ENCODE data around the gene IRF2BPL. TPM values are rescaled to one million over a fixed set of nuclear protein-coding genes. Genes with fewer than 3 reads are reported as not detected.

IRF2BPL gene
- total and polyA plus RNA-seq, 2 of the 8 experiments (the other 6 are each of a cell fraction or from before 2014, with no cell fraction given), result 18.8 to 57.0 TPM

- WGBS, 2 experiments (ENCODE audit: extremely low coverage in 1 of 2, insufficient coverage in 1 of 2, insufficient read length in 1 of 2, insufficient replicate concordance in 2 of 2, low coverage in 1 of 2, low lambda C conversion rate in 2 of 2, missing lambda C conversion rate in 1 of 2), result 81% methylated on average over 9 of the region's 9 CpGs; no CpG with 5 or more reads in 1 of the 2 experiments
- Histone ChIP-seq H3K9me3 (ENCODE audit: insufficient read depth in 2 of 2, low read depth in 1 of 2, low read length in 1 of 2) (no peaks in the 10 kb centered on the region), H3K4me1 (replicated peaks in 1 of 4; ENCODE audit: control insufficient read depth in 3 of 4, insufficient read depth in 4 of 4, low read length in 3 of 4) (peaks cover 12 to 26% (median 19%) of the 10 kb centered on the region in 4 experiments), H3K14ac (ENCODE audit: insufficient read length) (no peak overlapping the region), H3K23me2 (ENCODE audit: low read depth, low read length) (peaks cover 12% of the 10 kb centered on the region), H3K79me2 (ENCODE audit: control insufficient read depth in 1 of 2, insufficient read depth in 2 of 2, low read length in 2 of 2) (peaks cover 12 to 28% of the 10 kb centered on the region in 2 experiments), H4K91ac (replicated peaks; ENCODE audit: insufficient read length, low read length) (no peak overlapping the region), H2AFZ (ENCODE audit: low read length) (no peak overlapping the region), H3K36me3 (ENCODE audit: control insufficient read depth in 2 of 4, insufficient read depth in 4 of 4, low read length in 3 of 4) (peaks cover 0 to 18% (median 3%) of the 10 kb centered on the region in 4 experiments; a peak in 1 of 8 replicates), H3K56ac (replicated peaks; ENCODE audit: insufficient read length, low read depth, low read length) (no peak overlapping the region), H3K4ac (replicated peaks; ENCODE audit: insufficient read length, low read depth, low read length) (no peak overlapping the region), H3K4me2 (ENCODE audit: insufficient read depth in 1 of 2, low read depth in 2 of 2, low read length in 2 of 2) (no peak overlapping the region; a peak in 1 of 4 replicates), H2BK20ac (ENCODE audit: low read length) (no peak overlapping the region), H3K18ac (ENCODE audit: extremely low read depth, low read length) (no peak overlapping the region), H4K8ac (ENCODE audit: extremely low read depth, insufficient read depth, low read length) (no peak overlapping the region), H3K27me3 (replicated peaks in 1 of 4; ENCODE audit: control insufficient read depth in 3 of 4, extremely low read depth in 1 of 4, insufficient read depth in 3 of 4, low read length in 3 of 4) (peaks cover 0 to 5% (median 3%) of the 10 kb centered on the region in 4 experiments; a peak in 5 of 7 replicates), H3K23ac (ENCODE audit: insufficient read length) (no peak overlapping the region), H2BK12ac (ENCODE audit: low read depth, low read length) (no peak overlapping the region; the same call in 1 of the 2 replicates), H4K5ac (ENCODE audit: insufficient read length, low read depth, low read length) (no peak overlapping the region), H3K4me3 (ENCODE audit: extremely low read depth in 1 of 4, insufficient read depth in 2 of 4, low read depth in 3 of 4, low read length in 4 of 4) (no peak overlapping the region), H3K9ac (replicated peaks in 1 of 4; ENCODE audit: extremely low read depth in 1 of 4, low read depth in 3 of 4, low read length in 3 of 4) (no peak overlapping the region), H2BK15ac (ENCODE audit: low read length) (no peak overlapping the region), H4K20me1 (replicated peaks in 1 of 2; ENCODE audit: control insufficient read depth in 1 of 2, insufficient read depth in 2 of 2, low read length in 2 of 2) (peaks cover 5 to 14% of the 10 kb centered on the region in 2 experiments), H2AK5ac (ENCODE audit: low read depth, low read length) (no peak overlapping the region), H3K79me1 (ENCODE audit: low read depth, low read length) (peaks cover 2% of the 10 kb centered on the region; the same call in 1 of the 2 replicates), H2BK5ac (ENCODE audit: low read depth, low read length) (0 out of 2 replicates have a peak overlapping the region, but pooled peaks have one; percentile 41), H2BK120ac (replicated peaks; ENCODE audit: low read depth, low read length) (no peak overlapping the region), H3K27ac (ENCODE audit: low read depth, low read length) (no peak overlapping the region)
- DNase-seq (ENCODE audit: low read depth in 1 of 2, low spot score in 2 of 2) (no peak), FAIRE-seq (no peak)
- ChIA-PET POLR2A (ENCODE audit: partially characterized antibody) (interaction anchor here (0.6 to 10.9 kb wide), 13 partner anchors 9 to 146 kb away, joined by 3 to 92 read pairs (median 6); no protein-coding TSS in a partner anchor), CTCF (ENCODE audit: partially characterized antibody) (interaction anchor here (0.6 to 25.2 kb wide), 20 partner anchors 8 to 154 kb away, joined by 3 to 280 read pairs (median 4); no protein-coding TSS in a partner anchor)
- TF ChIP-seq CBX8 (IDR thresholded peaks at IDR 0.05; ENCODE audit: borderline replicate concordance, low read depth, low read length) (no peak), HDAC2 (IDR thresholded peaks at IDR 0.05; ENCODE audit: borderline replicate concordance in 1 of 2, low read depth in 2 of 2, low read length in 2 of 2) (no peak), CHD2 (IDR thresholded peaks at IDR 0.05; ENCODE audit: low read length) (no peak), FOSL1 (IDR thresholded peaks at IDR 0.05; ENCODE audit: insufficient read depth, low read depth, low read length) (no peak), SP1 (IDR thresholded peaks at IDR 0.05; ENCODE audit: low read depth, low read length) (no peak), CEBPB (IDR thresholded peaks at IDR 0.05; ENCODE audit: low read depth, low read length) (no peak), ASH2L (IDR thresholded peaks at IDR 0.05; ENCODE audit: low read length) (no peak), CTBP2 (IDR thresholded peaks at IDR 0.05; ENCODE audit: borderline replicate concordance, insufficient read depth, insufficient read length, low read length) (no peak), JUND (IDR thresholded peaks at IDR 0.05; ENCODE audit: low read length) (no peak)
- TF ChIP-seq, protein P1, sequence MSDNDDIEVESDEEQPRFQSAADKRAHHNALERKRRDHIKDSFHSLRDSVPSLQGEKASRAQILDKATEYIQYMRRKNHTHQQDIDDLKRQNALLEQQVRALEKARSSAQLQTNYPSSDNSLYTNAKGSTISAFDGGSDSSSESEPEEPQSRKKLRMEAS (IDR thresholded peaks at IDR 0.05), result no peak
Measured at GRCh38 chr14:77022236-77022852, 6.2 kb downstream of the IRF2BPL start.
